LNCaP clone FGC (cell line): Measurements from ENCODE around the gene SLC49A3.

ENCODE experiments used
- DNase-seq: peaks from one replicate; pipeline ENCODE4 v3.0.0-alpha.2; 2011; ENCODE audit warnings: low read depth
- H3K4me3 ChIP-seq: 2 replicates; pipeline ENCODE4 v1.5.1; 2011; ENCODE audit warnings: mild to moderate bottlenecking, low read depth, low read length, control low read depth
- TF ChIP-seq, protein P1 (sequence below): IDR thresholded peaks from 2 replicates; pipeline ENCODE4 v1.5.1; 2012; ENCODE audit warnings: mild to moderate bottlenecking; ENCODE audit not compliant: control insufficient read depth, insufficient read depth; ENCODE audit errors: extremely low read depth

The SLC49A3 gene

DNA sequence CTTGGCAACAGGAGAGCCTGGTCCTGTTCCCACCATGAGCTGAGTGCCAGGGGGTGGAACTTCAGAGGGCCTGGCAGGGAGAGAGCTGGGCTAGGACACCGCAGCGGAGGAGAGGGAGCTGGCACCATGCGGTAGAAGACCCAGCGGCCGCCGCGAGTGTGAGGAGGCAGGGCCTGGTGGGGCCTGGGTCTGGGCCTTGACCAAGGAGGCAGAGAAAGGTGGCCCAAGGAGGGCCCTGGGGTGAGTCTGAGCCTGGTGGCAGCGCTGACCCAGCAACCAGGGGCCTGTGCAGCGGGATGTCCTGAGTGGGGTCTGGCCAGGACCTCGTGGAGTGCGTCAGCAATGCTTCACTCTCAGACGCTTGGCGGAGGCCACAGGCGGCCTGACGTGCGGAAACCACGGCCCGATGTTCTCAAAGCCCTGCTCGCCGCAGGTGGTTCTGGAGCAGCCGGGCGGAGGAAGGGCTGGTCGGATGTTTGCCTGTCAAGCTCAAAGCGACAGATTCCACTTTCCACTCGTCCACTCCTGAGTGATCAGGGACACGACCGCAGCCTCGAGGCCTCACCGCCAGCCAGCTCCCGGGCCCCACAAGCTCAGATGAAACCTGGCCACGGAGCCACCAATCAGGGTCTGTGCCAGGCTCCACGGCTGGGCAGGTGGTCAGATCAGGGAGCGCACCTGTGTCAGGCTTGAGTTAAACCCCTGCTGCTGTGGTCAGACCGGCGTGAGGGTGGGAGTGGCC lies 35.7 kb downstream of the SLC49A3 start:
- DNase-seq: no peak
- TF ChIP-seq, protein P1, sequence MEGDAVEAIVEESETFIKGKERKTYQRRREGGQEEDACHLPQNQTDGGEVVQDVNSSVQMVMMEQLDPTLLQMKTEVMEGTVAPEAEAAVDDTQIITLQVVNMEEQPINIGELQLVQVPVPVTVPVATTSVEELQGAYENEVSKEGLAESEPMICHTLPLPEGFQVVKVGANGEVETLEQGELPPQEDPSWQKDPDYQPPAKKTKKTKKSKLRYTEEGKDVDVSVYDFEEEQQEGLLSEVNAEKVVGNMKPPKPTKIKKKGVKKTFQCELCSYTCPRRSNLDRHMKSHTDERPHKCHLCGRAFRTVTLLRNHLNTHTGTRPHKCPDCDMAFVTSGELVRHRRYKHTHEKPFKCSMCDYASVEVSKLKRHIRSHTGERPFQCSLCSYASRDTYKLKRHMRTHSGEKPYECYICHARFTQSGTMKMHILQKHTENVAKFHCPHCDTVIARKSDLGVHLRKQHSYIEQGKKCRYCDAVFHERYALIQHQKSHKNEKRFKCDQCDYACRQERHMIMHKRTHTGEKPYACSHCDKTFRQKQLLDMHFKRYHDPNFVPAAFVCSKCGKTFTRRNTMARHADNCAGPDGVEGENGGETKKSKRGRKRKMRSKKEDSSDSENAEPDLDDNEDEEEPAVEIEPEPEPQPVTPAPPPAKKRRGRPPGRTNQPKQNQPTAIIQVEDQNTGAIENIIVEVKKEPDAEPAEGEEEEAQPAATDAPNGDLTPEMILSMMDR: no peak

DNA sequence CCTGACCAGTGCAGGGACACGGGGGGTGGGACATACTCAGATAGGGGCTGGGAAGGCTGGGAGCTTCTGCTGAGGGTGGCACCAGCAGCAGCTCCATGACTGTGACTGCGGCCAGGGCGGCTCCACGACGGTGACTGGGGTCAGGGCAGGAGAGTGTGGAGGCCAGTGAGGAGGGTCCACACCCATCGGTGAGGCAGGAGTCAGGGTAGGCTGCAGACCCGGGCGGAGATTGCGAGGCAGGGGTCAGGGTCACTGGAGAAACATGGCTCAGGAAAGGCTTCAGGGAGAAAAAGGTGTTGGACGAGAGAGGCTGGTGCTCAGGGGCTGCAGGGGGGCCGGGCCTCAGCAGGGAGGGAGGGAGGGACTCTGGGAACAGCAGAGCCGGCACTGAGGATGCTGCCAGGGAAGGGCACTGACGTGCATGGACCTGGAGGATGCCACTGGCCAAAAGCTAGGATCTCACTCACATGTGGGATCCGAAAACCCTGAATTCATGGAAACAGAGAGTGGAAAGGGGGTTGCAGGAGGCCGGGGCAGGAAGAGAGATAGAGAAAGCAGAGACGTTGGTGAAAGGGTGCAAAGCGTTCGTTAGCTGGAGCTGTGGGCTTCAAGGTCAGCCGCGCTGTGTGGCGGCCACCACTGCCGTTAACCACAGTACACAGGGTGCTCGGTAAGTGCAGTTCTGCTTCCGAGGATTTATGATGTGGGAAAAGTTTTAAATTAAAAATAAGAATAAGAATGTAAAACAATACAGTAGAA lies 36.9 kb downstream of the SLC49A3 start:
- no peak for DNase-seq
- no peak overlapping the region for H3K4me3 ChIP-seq
- TF ChIP-seq, protein P1: no peak

More for the DNA sequence above, 35.7 kb downstream of the SLC49A3 start:
- H3K4me3 ChIP-seq: no peak overlapping the region

DNA sequence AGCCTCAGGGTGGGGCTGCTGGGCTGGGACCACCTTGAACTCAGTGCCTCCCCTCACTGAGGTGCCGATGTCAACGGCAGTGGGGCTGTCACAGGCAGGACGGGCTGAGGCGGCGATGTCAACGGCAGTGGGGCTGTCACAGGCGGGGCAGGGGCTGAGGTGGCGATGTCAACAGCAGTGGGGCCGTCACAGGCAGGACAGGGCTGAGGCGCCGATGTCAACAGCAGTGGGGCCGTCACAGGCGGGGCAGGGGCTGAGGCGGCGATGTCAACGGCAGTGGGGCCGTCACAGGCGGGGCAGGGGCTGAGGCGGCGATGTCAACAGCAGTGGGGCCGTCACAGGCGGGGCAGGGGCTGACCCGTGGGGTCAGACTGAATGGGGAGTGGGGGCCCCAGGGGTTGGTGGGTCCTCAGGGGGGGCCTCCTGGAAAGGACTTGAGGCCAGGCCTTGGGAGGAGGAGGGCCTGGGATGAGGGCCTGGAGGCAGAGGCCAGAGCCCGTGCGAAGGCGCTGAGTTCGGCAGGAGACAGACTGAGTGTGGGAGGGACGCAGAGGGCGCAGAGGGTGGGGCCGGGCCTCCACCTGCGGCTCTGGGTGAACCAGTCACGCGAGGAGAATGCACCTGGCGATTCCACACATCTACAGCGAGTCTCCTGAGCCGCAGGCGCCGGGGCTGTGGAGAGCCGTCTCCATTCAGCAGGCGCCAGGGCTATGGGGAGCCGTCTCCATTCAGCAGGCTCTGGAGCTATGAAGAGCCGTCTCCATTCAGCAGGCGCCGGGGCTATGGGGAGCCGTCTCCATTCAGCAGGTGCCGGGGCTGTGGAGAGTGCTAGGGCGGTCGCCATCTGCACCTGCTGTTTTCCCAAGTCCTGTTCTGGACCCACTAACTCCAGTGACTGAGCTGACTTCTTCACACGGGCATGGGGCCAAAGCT lies 37.7 kb downstream of the SLC49A3 start:
- H3K4me3 ChIP-seq: no peak overlapping the region
- no peak for DNase-seq

DNA sequence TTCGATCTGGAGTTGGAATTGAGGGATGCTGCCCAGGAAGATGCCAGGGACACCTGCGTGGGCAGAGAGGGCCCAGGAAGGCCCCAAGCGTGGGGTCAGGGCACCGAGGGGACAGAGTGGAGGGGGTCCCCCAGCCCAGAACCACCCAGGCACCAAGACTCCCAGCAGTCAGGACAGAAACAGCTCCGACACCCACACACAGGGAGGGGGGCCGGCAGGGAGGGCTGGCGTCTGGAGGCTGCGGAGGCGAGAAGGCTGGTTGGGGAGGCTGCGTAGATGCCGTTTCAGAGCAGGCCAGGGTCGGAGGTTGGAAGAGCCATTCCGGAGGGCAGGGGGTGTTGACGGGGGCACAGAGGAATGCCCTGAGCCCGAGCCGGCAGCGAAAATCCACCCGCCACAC lies 38.5 kb downstream of the SLC49A3 start:
- TF ChIP-seq, protein P1: no peak
- no peak overlapping the region for H3K4me3 ChIP-seq
- DNase-seq: no peak

More for the DNA sequence above, 37.7 kb downstream of the SLC49A3 start:
- TF ChIP-seq, protein P1: no peak

DNA sequence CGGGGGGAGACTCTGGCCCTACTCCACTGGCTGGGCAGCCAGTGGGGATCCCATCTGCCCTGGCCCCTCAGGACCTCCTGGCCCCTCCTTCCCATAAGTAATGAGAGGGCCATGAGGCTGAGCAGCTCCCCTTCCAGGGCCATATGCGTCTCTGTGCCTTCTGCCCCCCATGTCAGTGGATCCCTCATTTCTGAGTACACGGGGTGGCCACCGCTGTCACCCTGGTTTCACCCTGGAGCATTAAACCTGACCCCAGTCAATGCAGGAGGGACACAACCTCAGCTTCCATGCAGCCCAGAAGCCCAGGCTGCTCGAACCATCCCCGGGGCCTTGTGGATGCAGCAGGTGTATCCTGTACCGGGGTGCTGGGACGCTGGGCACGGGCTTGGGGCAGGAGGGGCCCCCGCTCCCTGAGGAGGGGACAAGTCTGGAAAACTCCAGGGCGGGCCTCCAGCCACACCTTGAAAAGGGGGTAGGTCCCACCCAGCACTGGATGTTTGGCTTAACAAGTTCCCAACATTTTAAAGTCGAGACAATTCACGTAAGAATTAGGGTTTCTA lies 39.1 kb downstream of the SLC49A3 start:
- TF ChIP-seq, protein P1: no peak
- DNase-seq: no peak
- H3K4me3 ChIP-seq: no peak overlapping the region

DNA sequence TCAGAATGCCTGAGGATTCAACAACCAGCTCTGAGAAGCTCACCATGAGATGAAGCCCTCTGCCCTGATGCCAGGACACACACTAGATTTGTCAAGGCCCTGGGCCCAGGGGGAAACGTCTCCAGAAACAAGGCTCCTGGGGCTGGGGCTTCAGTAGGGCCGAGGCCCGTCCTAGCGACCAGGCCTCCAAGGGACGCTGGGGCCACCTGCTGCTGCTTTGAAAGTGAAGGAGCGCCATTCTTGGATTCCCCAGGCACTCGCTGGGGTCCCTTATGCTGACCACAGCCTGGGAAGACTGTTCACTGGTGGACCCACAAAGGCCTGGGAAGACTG lies 39.7 kb downstream of the SLC49A3 start:
- TF ChIP-seq, protein P1: no peak
- no peak for DNase-seq
- H3K4me3 ChIP-seq: no peak overlapping the region
